GM18520 (cell line): ENCODE results near the gene LRRC46.

Experiments used
- ATAC-seq: cut with Tn5 transposase; IDR thresholded peaks from one replicate; pipeline ENCODE4 v1.9.1; 2021; ENCODE audit not compliant: unreplicated experiment

Gene LRRC46

DNA sequence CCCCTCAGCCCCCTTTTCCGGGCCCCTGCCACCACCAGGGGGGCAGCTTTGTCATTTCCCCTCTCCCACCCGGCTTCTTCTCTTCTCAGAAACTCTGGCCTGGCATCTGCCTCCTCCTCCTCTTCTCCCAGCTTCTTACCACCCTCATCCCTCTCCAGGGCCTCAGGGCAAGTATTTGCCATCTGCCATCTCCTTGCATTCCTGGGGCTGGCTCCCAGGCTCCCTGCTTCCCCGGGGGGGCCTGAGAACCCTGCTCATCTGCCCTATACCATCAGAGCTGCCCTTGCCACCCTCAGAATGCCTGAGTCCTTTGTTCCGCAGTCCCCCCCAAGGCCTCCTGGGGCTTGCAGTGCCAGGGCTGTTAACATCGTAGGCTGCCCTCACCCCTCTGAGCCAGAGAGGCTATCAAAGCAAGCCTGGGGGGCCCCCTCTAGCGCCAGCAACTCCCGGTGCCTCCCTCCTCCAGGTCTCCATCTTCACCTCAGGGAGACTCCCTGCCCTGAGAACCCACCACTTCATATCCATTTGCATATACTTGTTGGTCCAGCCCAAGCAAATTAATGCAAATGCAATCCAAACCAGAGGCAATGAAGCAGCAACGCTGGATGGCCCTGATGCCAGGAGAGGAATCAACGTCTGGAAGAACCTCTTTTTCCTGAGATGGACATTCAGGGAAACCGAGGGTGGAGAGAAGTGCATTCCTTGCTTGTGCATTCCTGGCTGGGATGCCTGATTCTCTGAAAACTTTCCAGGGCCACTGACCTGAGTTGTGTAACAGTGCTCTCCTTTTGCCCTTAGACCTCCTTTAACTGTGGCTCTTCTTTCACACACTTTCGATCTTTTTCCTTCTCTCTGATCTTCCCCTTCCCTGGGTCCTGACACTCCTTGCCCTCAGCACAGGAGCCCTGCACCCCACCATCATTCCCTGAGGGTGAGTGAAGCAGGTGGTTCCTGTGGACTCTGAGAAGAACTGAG, 43.8 kb downstream of the LRRC46 start:
- ATAC-seq = no peak

DNA sequence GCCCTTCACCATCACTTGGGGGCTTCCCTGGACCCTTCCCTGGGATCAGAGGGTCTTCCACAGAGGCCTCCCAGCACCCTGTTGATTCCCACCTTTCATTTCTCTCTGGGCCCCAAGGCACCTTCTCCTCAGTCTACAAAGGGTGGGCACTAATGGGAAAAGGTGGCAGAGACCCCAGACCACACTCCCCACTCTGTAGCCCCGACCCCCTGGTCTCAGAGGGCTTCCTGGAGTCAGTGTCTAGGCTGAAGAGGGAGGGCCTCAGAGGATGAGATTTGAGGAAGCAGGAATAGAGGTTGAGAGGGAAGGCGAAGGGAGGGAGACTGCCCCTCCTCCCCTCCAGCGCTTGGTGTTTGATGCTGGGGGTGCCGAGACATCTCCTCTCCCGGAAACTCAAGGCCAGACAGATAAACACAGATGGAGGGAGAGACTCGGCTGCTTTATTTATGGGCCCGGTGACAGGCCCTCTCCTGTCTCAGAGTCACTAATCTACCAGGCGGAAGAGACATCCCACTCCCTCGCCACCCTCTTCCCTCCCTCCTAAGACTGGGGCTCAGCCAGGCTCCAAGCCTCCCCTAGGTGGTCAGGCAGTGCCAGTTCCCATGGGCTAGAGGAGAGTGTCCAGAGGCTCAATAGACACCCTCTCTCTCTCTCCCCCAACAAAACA, 46.0 kb downstream of the LRRC46 start:
- ATAC-seq = no peak

- ATAC-seq = no peak
These were observed 46.9 kb downstream of the LRRC46 start for GRCh38 chr17:47878203-47879027.

- no peak for ATAC-seq
These were observed 47.6 kb downstream of the LRRC46 start for GRCh38 chr17:47879028-47879585.

- ATAC-seq = no peak
These were observed 48.4 kb downstream of the LRRC46 start for GRCh38 chr17:47879776-47880454.

GRCh38 chr17:47882247-47882646, 50.8 kb downstream of the LRRC46 start:
- ATAC-seq = no peak

DNA sequence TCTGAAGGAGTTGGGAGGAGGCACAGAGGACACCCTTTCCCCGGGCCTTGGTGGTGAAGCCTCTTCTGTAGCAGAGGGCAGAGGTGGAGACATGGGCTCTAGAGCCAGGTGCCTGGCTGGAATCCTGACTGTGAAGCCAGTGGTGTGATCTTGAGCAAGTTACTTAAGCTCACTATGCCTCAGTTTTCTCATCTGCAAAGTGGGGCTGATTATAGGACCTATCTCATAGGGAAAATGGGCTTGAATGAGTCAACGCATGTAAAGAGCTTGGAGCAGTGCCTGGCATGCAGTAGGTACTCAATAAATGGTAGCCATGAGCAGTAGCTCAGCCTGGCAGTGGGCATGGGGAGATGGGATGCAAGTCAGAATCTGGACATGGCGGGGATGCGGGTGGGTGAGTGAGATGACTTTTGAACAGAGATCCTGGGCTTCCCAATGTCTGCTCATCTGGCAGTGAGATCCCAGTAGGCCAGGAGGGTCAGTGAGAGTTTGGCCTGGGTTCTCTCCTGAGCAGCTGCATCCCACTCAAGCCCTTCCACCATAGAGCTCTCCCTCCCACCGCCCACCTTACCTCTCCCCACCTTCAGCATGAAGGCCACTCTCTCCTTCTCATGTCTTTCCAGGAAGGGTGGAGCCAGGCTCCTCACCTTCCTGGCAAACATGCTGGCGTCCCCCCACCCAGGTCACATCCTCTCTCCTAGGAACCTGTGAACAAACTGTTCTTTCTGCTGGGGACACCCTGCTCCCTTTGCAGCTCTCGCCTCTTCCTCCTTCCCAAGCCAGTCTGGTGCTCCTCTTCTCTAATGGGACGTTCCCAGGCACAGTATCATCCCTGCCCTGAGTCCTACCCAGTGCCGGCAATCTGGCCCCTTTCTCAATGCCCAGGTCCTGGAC, 51.5 kb downstream of the LRRC46 start:
- ATAC-seq = no peak

DNA sequence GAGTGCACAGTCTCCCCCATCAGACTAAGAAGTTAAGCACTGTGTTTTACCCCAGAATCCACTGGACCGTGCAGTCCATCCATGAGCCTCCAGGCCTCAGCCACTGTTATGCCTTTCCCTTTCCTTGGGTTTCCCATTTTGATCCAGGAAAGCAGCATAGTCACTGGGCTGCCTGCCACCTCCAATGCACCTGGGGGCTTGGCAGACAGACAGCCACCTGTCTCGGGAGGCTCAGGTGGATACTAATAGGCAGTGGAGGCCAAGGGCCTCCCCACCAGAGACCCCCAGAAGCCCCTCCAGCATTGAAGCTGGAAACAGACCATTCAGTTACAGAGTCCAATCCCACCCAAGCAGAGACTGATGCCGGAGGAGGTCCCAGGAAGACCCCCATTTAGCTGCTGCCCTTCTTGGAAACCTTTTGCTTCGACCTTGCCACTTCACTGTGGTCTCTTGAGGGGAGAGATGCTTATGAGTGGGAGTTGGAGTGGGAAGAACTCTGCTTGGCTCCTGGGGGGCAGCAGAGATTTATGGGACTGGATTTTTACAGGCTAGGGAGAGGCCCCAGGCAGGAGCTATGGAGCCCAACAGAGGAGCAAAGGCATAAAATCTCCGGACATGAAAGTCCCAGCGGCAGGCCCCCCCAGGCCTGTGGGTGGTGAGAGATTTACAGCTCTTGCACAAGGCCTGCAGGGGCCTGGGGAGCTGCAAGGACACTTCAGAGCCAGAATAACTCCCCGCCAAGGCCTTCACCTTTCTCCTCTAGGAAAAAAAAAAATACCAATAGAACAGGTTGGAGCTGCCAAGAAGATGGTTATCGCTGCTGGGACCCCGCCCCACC, 52.3 kb downstream of the LRRC46 start:
- ATAC-seq = no peak

- ATAC-seq = no peak
These were observed 52.9 kb downstream of the LRRC46 start for GRCh38 chr17:47884427-47884740.

- ATAC-seq = no peak
These were observed 53.6 kb downstream of the LRRC46 start for GRCh38 chr17:47884905-47885730.
